ENCODE results near the gene TRMT112.
"Not testable (repeated sequence)": the region's sequence is repeated elsewhere in the genome, so short reads cannot be mapped to it uniquely, and the experiment has no call there.

TRMT112 gene

GRCh38 chr11:64330888-64331287 is 13.5 kb upstream of the TRMT112 start:
- DNase-seq: no peak

GRCh38 chr11:64327993-64328392 is 10.6 kb upstream of the TRMT112 start:
- DNase-seq: no peak

GRCh38 chr11:64327375-64327774 is 10.0 kb upstream of the TRMT112 start:
- no peak for DNase-seq

GRCh38 chr11:64324692-64325469 is 7.5 kb upstream of the TRMT112 start:
- DNase-seq: no peak

- not testable (repeated sequence) for DNase-seq
These were observed 6.6 kb upstream of the TRMT112 start for GRCh38 chr11:64323984-64324383.

GRCh38 chr11:64323373-64323772 is 6.0 kb upstream of the TRMT112 start:
- DNase-seq: no peak

GRCh38 chr11:64322925-64323260 is 5.5 kb upstream of the TRMT112 start:
- no peak for DNase-seq

GRCh38 chr11:64321533-64321932 is 4.2 kb upstream of the TRMT112 start:
- DNase-seq: no peak

GRCh38 chr11:64321026-64321425 is 3.7 kb upstream of the TRMT112 start:
- DNase-seq: no peak

GRCh38 chr11:64320556-64320955 is 3.2 kb upstream of the TRMT112 start:
- DNase-seq: no peak

GRCh38 chr11:64318766-64319761 is 1.7 kb upstream of the TRMT112 start:
- peak in 1 of 2 donors; percentile 28 for DNase-seq

- peak; percentile 98 to 99 for DNase-seq
These were observed 804 bp upstream of the TRMT112 start, which contains the start of gene PRDX5 for GRCh38 chr11:64317961-64318765. Gene PRDX5 (plus strand): TSS chr11:64318121. CDS start chr11:64318216, 95 bp downstream.

GRCh38 chr11:64316672-64317324 is 561 bp downstream of the TRMT112 start:
- no peak for DNase-seq

GRCh38 chr11:64315667-64316526 is 1.5 kb downstream of the TRMT112 start:
- not testable (repeated sequence) for DNase-seq

GRCh38 chr11:64314805-64315561 is 2.4 kb downstream of the TRMT112 start:
- no peak for DNase-seq

- DNase-seq: no peak
These were observed 3.1 kb downstream of the TRMT112 start for GRCh38 chr11:64314146-64314804.

GRCh38 chr11:64313491-64314145 is 3.7 kb downstream of the TRMT112 start:
- DNase-seq: peak in 1 of 2 donors; percentile 38

- no peak for DNase-seq
These were observed 4.4 kb downstream of the TRMT112 start for GRCh38 chr11:64312947-64313346.

GRCh38 chr11:64307795-64308194 is 9.6 kb downstream of the TRMT112 start:
- not testable (repeated sequence) for DNase-seq

Data from inflammatory macrophage (primary cell).